ENCODE measurements around the gene FYN.

- TF ChIP-seq TAF1 (IDR thresholded peaks at IDR 0.05; ENCODE audit: low read depth) (no peak), TEAD4 (IDR thresholded peaks at IDR 0.05) (no peak), YY1 (IDR thresholded peaks at IDR 0.05; ENCODE audit: low read depth) (no peak), EGR1 (IDR thresholded peaks at IDR 0.05) (no peak), MAX (IDR thresholded peaks at IDR 0.05) (no peak), REST (IDR thresholded peaks at IDR 0.05; ENCODE audit: low read depth) (no peak), RAD21 (IDR thresholded peaks at IDR 0.05; ENCODE audit: low read depth) (no peak), TCF12 (IDR thresholded peaks at IDR 0.05; ENCODE audit: low read depth) (no peak)
These were observed 90.3 kb downstream of the FYN start for GRCh38 chr6:111782887-111783466.

Data from Ishikawa (cell line).